ENCODE measurements around the gene CD46.

Gene CD46

GRCh38 chr1:207798847-207799246 is 47.0 kb downstream of the CD46 start:
- Histone ChIP-seq H3K36me3 (ENCODE audit: low read length) (0 out of 2 replicates have a peak, but pooled peaks cover 4% of the 10 kb centered on the region), H2AFZ (ENCODE audit: low read depth, low read length, severe bottlenecking) (no peak overlapping the region), H3F3A (ENCODE audit: insufficient read depth) (peaks cover 20% of the 10 kb centered on the region), H3K79me2 (ENCODE audit: insufficient read depth, low read length) (no peaks in the 10 kb centered on the region), H3K9ac (ENCODE audit: low read length) (no peak overlapping the region), H3K9me2 (replicated peaks; ENCODE audit: insufficient read depth, low read length) (no peaks in the 10 kb centered on the region), H3K4me3 (ENCODE audit: insufficient read depth, low read length, poor library complexity, severe bottlenecking) (no peak overlapping the region), H3K27ac (ENCODE audit: low read depth, low read length) (no peak overlapping the region), H3K4me2 (ENCODE audit: low read depth, low read length, poor library complexity, severe bottlenecking) (no peak overlapping the region), H4K20me1 (ENCODE audit: low read depth, low read length) (no peaks in the 10 kb centered on the region), H3K27me3 (ENCODE audit: low read length) (no peaks in the 10 kb centered on the region), H3K9me3 (ENCODE audit: insufficient read depth, low read length) (no peaks in the 10 kb centered on the region)
- TF ChIP-seq EZH2phosphoT487 (conservative IDR thresholded peaks at IDR 0.05; ENCODE audit: low read length) (no peak), CTCF (IDR thresholded peaks at IDR 0.05; ENCODE audit: insufficient read depth, low read length, poor library complexity, severe bottlenecking) (no peak)

- Histone ChIP-seq H3K9me2 (replicated peaks; ENCODE audit: insufficient read depth, low read length) (no peaks in the 10 kb centered on the region), H3F3A (ENCODE audit: insufficient read depth) (peaks cover 17% of the 10 kb centered on the region), H3K79me2 (ENCODE audit: insufficient read depth, low read length) (no peaks in the 10 kb centered on the region), H3K36me3 (ENCODE audit: low read length) (0 out of 2 replicates have a peak, but pooled peaks cover 4% of the 10 kb centered on the region), H3K9ac (ENCODE audit: low read length) (no peak overlapping the region), H3K9me3 (ENCODE audit: insufficient read depth, low read length) (no peaks in the 10 kb centered on the region), H2AFZ (ENCODE audit: low read depth, low read length, severe bottlenecking) (no peak overlapping the region), H3K27me3 (ENCODE audit: low read length) (no peaks in the 10 kb centered on the region), H3K4me2 (ENCODE audit: low read depth, low read length, poor library complexity, severe bottlenecking) (no peak overlapping the region), H3K27ac (ENCODE audit: low read depth, low read length) (no peak overlapping the region), H3K4me3 (ENCODE audit: insufficient read depth, low read length, poor library complexity, severe bottlenecking) (no peak overlapping the region), H4K20me1 (ENCODE audit: low read depth, low read length) (no peaks in the 10 kb centered on the region)
- TF ChIP-seq CTCF (IDR thresholded peaks at IDR 0.05; ENCODE audit: insufficient read depth, low read length, poor library complexity, severe bottlenecking) (no peak), EZH2phosphoT487 (conservative IDR thresholded peaks at IDR 0.05; ENCODE audit: low read length) (no peak)
Observed at GRCh38 chr1:207799989-207800648, 48.3 kb downstream of the CD46 start.

- Histone ChIP-seq H3K27ac (ENCODE audit: low read depth, low read length) (no peak overlapping the region), H3K9me2 (replicated peaks; ENCODE audit: insufficient read depth, low read length) (no peaks in the 10 kb centered on the region), H3K27me3 (ENCODE audit: low read length) (no peaks in the 10 kb centered on the region), H4K20me1 (ENCODE audit: low read depth, low read length) (no peaks in the 10 kb centered on the region), H3K9me3 (ENCODE audit: insufficient read depth, low read length) (no peaks in the 10 kb centered on the region), H3F3A (ENCODE audit: insufficient read depth) (peaks cover 17% of the 10 kb centered on the region), H2AFZ (ENCODE audit: low read depth, low read length, severe bottlenecking) (no peak overlapping the region), H3K36me3 (ENCODE audit: low read length) (no peaks in the 10 kb centered on the region), H3K9ac (ENCODE audit: low read length) (no peak overlapping the region), H3K79me2 (ENCODE audit: insufficient read depth, low read length) (no peaks in the 10 kb centered on the region), H3K4me3 (ENCODE audit: insufficient read depth, low read length, poor library complexity, severe bottlenecking) (no peak overlapping the region), H3K4me2 (ENCODE audit: low read depth, low read length, poor library complexity, severe bottlenecking) (no peak overlapping the region)
- TF ChIP-seq EZH2phosphoT487 (conservative IDR thresholded peaks at IDR 0.05; ENCODE audit: low read length) (no peak), CTCF (IDR thresholded peaks at IDR 0.05; ENCODE audit: insufficient read depth, low read length, poor library complexity, severe bottlenecking) (no peak)
Observed at GRCh38 chr1:207801819-207802218, 50.0 kb downstream of the CD46 start.

All from SU-DHL-6 (cell line).